Liver (tissue), 9 donors: ENCODE measurements around the gene PKD1L1. TPM values are rescaled to one million over a fixed set of nuclear protein-coding genes. Genes with fewer than 3 reads are reported as not detected.

Source experiments
- DNase-seq: peaks from one replicate; pipeline ENCODE4 v3.0.0-alpha.2; 2017; ENCODE audit warnings: low spot score
- H3K27ac ChIP-seq, 2 donors: one replicate each; pipeline ENCODE4 v1.7.0; 2013; ENCODE audit warnings: inconsistent platforms in 2 of 2, low read length in 2 of 2, control low read depth in 1 of 2, low read depth in 1 of 2, mild to moderate bottlenecking in 1 of 2
- H3K27me3 ChIP-seq, 4 donors: one replicate each; pipeline versions ENCODE4 v1.6.1 to v1.7.0; 2013; ENCODE audit warnings: low read length in 3 of 4, inconsistent platforms in 1 of 4, mild to moderate bottlenecking in 1 of 4, moderate library complexity in 1 of 4; ENCODE audit not compliant: control insufficient read depth in 4 of 4, insufficient read depth in 4 of 4
- H3K36me3 ChIP-seq, 4 donors: one replicate each; pipeline versions ENCODE4 v1.6.1 to v1.7.0; 2013; ENCODE audit warnings: low read length in 3 of 4, mild to moderate bottlenecking in 3 of 4, low read depth in 1 of 4, moderate library complexity in 1 of 4; ENCODE audit not compliant: control insufficient read depth in 4 of 4, insufficient read depth in 3 of 4
- H3K4me1 ChIP-seq, 4 donors: one replicate each; pipeline versions ENCODE4 v1.6.1 to v1.7.0; 2013; ENCODE audit warnings: low read length in 3 of 4, mild to moderate bottlenecking in 3 of 4, moderate library complexity in 1 of 4; ENCODE audit not compliant: control insufficient read depth in 4 of 4, insufficient read depth in 4 of 4
- H3K4me3 ChIP-seq, 3 donors: one replicate each; pipeline versions ENCODE4 v1.6.1 to v1.7.0; 2013; ENCODE audit warnings: low read length in 3 of 3, control low read depth in 1 of 3, low read depth in 1 of 3, mild to moderate bottlenecking in 1 of 3
- H3K9ac ChIP-seq, 2 donors: one replicate each; pipeline ENCODE4 v1.7.0; 2013; ENCODE audit warnings: low read length in 2 of 2, mild to moderate bottlenecking in 2 of 2, moderate library complexity in 2 of 2, control low read depth in 1 of 2, low read depth in 1 of 2
- H3K9me3 ChIP-seq, 4 donors: one replicate each; pipeline versions ENCODE4 v1.6.1 to v1.7.0; 2013; ENCODE audit warnings: low read length in 3 of 4; ENCODE audit not compliant: control insufficient read depth in 4 of 4
- EGR1 ChIP-seq, 2 donors: IDR thresholded peaks; 2 replicates each; pipeline ENCODE4 v1.6.1; 2016 to 2018; ENCODE audit warnings: antibody characterized with exemption in 2 of 2, low read depth in 2 of 2
- FOXA1 ChIP-seq: IDR thresholded peaks from 2 replicates; pipeline ENCODE4 v1.6.1; 2016; ENCODE audit warnings: antibody characterized with exemption
- GABPA ChIP-seq, 2 donors: IDR thresholded peaks in 1 of 2; conservative IDR thresholded peaks in 1 of 2; 2 replicates each; pipeline ENCODE4 v1.6.1; 2016; ENCODE audit warnings: antibody characterized with exemption in 2 of 2, mild to moderate bottlenecking in 1 of 2, moderate library complexity in 1 of 2
- HNF4A ChIP-seq, 2 donors: conservative IDR thresholded peaks; 2 replicates each; pipeline ENCODE4 v1.6.1; 2016; ENCODE audit warnings: antibody characterized with exemption in 2 of 2, mild to moderate bottlenecking in 2 of 2
- HNF4G ChIP-seq: IDR thresholded peaks from 2 replicates; pipeline ENCODE4 v1.6.1; 2016; ENCODE audit warnings: antibody characterized with exemption
- JUND ChIP-seq, 2 donors: IDR thresholded peaks; 2 replicates each; pipeline ENCODE4 v1.6.1; 2016; ENCODE audit warnings: antibody characterized with exemption in 2 of 2
- NR2F2 ChIP-seq: IDR thresholded peaks from 2 replicates; pipeline ENCODE4 v1.6.1; 2016; ENCODE audit warnings: antibody characterized with exemption
- RAD21 ChIP-seq, 2 donors: IDR thresholded peaks; 2 replicates each; pipeline ENCODE4 v1.6.1; 2016; ENCODE audit warnings: antibody characterized with exemption in 2 of 2, mild to moderate bottlenecking in 2 of 2
- RXRA ChIP-seq, 2 donors: IDR thresholded peaks; 2 replicates each; pipeline ENCODE4 v1.6.1; 2017 to 2018; ENCODE audit warnings: antibody characterized with exemption in 2 of 2, mild to moderate bottlenecking in 1 of 2
- SP1 ChIP-seq: IDR thresholded peaks from 2 replicates; pipeline ENCODE4 v1.6.1; 2018; ENCODE audit warnings: antibody characterized with exemption, mild to moderate bottlenecking
- TAF1 ChIP-seq: conservative IDR thresholded peaks from 2 replicates; pipeline ENCODE4 v1.6.1; 2016; ENCODE audit warnings: antibody characterized with exemption, mild to moderate bottlenecking
- YY1 ChIP-seq: IDR thresholded peaks from 2 replicates; pipeline ENCODE4 v1.6.1; 2016; ENCODE audit warnings: antibody characterized with exemption, mild to moderate bottlenecking
- WGBS: extraction: QIAGEN DNeasy Blood & Tissue Kit; methylation state at CpG from one replicate; pipeline ENCODE4 v1.1.7; 2013; 5-methylcytosine and 5-hydroxymethylcytosine counted together
- polyA plus RNA-seq, 2 donors: library from polyadenylated mRNA; stranded (reverse) in 1 of 2; unstranded in 1 of 2; fragments of 200-250 nt in 1 of 2; fragments of >200 nt in 1 of 2; fragmentation: Nextera tagmentation in 1 of 2; extraction: Ambion mirVana in 1 of 2; gene quantifications; one replicate each; pipeline versions ENCODE4 v1.2.1 to v1.2.3, GENCODE V29; 2013 to 2015
- total RNA-seq, 2 donors: library from RNA; depleted of rRNA; stranded (reverse); fragments of >200 nt; gene quantifications; one replicate each; pipeline ENCODE4 v1.2.3, GENCODE V29; 2014
- TF ChIP-seq, protein P1 (sequence below): IDR thresholded peaks from 2 replicates; pipeline ENCODE4 v1.6.1; 2016; ENCODE audit warnings: antibody characterized with exemption
- TF ChIP-seq, protein P2 (sequence below): IDR thresholded peaks from 2 replicates; pipeline ENCODE4 v1.6.1; 2016; ENCODE audit warnings: antibody characterized with exemption, mild to moderate bottlenecking
- TF ChIP-seq, protein P3 (sequence below): fragments of 150-350 bp; IDR thresholded peaks from 2 replicates; pipeline ENCODE4 v1.5.1; 2017; ENCODE audit warnings: improper control_type of control experiment, low read depth, low read length; ENCODE audit not compliant: missing input control
- TF ChIP-seq, protein P4 (sequence below): IDR thresholded peaks from 2 replicates; pipeline ENCODE4 v1.6.1; 2016; ENCODE audit warnings: antibody characterized with exemption
- donor health status: healthy.
- donor health status: healthy.
- donor health status: healthy.
- donor health status: healthy.
- donor health status: healthy.

The PKD1L1 gene
- total and polyA plus RNA-seq, 4 donors, result 0.08 to 0.25 (median 0.11) TPM

DNA sequence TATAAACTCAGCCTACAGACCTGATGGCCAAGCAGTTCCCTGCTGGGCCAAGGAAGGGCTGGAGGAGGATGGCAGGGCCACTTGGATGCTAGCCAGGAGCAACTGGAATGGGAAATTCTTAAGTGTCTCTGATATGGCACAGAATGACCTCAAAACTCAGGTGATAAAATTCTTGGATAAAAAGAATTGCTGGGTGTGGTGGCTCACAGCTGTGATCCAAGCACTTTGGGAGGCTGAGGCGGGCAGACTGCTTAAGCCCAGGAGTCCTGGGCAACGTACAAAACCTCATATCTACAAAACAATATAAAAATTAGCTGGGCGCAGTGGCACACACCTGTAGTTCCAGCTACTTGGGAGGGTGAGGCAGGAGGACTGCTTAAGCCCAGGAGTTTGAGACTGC lies 14.0 kb upstream of the PKD1L1 start:
- WGBS, result 94% methylated on average over 3 of the region's 3 CpGs
- no peak overlapping the region for H3K27ac ChIP-seq
- H3K4me1 ChIP-seq, result no peaks in the 10 kb centered on the region
- no peaks in the 10 kb centered on the region for H3K27me3 ChIP-seq
- H3K9me3 ChIP-seq, result no peaks in the 10 kb centered on the region
- DNase-seq, result no peak
- H3K36me3 ChIP-seq, result peaks cover 13 to 56% (median 51%) of the 10 kb centered on the region in 4 donors
- no peak overlapping the region for H3K4me3 ChIP-seq
- TF ChIP-seq, protein P1, sequence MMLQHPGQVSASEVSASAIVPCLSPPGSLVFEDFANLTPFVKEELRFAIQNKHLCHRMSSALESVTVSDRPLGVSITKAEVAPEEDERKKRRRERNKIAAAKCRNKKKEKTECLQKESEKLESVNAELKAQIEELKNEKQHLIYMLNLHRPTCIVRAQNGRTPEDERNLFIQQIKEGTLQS, result no peak
- TF ChIP-seq TAF1, result no peak
- TF ChIP-seq EGR1 (IDR thresholded peaks at IDR 0.05; ENCODE audit: low read depth in 2 of 2), result no peak
- no peak for TF ChIP-seq HNF4A (conservative IDR thresholded peaks at IDR 0.05)
- TF ChIP-seq, protein P2, sequence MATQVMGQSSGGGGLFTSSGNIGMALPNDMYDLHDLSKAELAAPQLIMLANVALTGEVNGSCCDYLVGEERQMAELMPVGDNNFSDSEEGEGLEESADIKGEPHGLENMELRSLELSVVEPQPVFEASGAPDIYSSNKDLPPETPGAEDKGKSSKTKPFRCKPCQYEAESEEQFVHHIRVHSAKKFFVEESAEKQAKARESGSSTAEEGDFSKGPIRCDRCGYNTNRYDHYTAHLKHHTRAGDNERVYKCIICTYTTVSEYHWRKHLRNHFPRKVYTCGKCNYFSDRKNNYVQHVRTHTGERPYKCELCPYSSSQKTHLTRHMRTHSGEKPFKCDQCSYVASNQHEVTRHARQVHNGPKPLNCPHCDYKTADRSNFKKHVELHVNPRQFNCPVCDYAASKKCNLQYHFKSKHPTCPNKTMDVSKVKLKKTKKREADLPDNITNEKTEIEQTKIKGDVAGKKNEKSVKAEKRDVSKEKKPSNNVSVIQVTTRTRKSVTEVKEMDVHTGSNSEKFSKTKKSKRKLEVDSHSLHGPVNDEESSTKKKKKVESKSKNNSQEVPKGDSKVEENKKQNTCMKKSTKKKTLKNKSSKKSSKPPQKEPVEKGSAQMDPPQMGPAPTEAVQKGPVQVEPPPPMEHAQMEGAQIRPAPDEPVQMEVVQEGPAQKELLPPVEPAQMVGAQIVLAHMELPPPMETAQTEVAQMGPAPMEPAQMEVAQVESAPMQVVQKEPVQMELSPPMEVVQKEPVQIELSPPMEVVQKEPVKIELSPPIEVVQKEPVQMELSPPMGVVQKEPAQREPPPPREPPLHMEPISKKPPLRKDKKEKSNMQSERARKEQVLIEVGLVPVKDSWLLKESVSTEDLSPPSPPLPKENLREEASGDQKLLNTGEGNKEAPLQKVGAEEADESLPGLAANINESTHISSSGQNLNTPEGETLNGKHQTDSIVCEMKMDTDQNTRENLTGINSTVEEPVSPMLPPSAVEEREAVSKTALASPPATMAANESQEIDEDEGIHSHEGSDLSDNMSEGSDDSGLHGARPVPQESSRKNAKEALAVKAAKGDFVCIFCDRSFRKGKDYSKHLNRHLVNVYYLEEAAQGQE, result no peak
- TF ChIP-seq HNF4G, result no peak
- TF ChIP-seq, protein P3, sequence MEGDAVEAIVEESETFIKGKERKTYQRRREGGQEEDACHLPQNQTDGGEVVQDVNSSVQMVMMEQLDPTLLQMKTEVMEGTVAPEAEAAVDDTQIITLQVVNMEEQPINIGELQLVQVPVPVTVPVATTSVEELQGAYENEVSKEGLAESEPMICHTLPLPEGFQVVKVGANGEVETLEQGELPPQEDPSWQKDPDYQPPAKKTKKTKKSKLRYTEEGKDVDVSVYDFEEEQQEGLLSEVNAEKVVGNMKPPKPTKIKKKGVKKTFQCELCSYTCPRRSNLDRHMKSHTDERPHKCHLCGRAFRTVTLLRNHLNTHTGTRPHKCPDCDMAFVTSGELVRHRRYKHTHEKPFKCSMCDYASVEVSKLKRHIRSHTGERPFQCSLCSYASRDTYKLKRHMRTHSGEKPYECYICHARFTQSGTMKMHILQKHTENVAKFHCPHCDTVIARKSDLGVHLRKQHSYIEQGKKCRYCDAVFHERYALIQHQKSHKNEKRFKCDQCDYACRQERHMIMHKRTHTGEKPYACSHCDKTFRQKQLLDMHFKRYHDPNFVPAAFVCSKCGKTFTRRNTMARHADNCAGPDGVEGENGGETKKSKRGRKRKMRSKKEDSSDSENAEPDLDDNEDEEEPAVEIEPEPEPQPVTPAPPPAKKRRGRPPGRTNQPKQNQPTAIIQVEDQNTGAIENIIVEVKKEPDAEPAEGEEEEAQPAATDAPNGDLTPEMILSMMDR, result no peak
- no peak for TF ChIP-seq FOXA1
- no peak for TF ChIP-seq GABPA (IDR thresholded peaks at IDR 0.05 in 1 of 2, conservative IDR thresholded peaks at IDR 0.05 in 1 of 2)
- TF ChIP-seq SP1, result no peak
- TF ChIP-seq, protein P4, sequence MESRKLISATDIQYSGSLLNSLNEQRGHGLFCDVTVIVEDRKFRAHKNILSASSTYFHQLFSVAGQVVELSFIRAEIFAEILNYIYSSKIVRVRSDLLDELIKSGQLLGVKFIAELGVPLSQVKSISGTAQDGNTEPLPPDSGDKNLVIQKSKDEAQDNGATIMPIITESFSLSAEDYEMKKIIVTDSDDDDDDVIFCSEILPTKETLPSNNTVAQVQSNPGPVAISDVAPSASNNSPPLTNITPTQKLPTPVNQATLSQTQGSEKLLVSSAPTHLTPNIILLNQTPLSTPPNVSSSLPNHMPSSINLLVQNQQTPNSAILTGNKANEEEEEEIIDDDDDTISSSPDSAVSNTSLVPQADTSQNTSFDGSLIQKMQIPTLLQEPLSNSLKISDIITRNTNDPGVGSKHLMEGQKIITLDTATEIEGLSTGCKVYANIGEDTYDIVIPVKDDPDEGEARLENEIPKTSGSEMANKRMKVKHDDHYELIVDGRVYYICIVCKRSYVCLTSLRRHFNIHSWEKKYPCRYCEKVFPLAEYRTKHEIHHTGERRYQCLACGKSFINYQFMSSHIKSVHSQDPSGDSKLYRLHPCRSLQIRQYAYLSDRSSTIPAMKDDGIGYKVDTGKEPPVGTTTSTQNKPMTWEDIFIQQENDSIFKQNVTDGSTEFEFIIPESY, result no peak
- TF ChIP-seq RXRA (IDR thresholded peaks at IDR 0.05), result no peak
- no peak for TF ChIP-seq RAD21 (IDR thresholded peaks at IDR 0.05)
- no peak overlapping the region for H3K9ac ChIP-seq

DNA sequence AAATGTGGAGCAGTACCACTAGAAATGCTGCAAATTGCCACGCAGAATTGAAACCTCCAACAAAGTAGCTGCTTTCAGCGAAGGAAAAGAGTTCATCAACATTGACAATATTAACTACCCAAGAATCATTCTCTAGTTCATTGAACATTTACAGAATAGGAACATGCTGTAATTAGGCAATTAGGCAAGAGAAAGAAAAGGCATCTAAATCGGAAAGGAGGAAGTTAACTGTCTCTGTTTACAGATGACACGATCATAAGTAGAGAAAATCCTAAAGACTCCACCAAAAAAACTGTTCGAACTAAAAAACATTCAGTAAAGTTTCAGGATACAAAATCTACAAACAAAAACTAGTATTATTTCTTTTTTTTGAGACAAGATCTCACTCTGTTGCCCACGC lies 8.9 kb upstream of the PKD1L1 start:
- Histone ChIP-seq H3K9ac (no peak overlapping the region), H3K27ac (no peak overlapping the region), H3K36me3 (peaks cover 1 to 24% (median 19%) of the 10 kb centered on the region in 4 donors), H3K4me3 (no peak overlapping the region), H3K4me1 (no peaks in the 10 kb centered on the region), H3K27me3 (no peaks in the 10 kb centered on the region), H3K9me3 (no peaks in the 10 kb centered on the region)
- TF ChIP-seq NR2F2, result no peak
- TF ChIP-seq HNF4A (conservative IDR thresholded peaks at IDR 0.05), result no peak
- TF ChIP-seq JUND (IDR thresholded peaks at IDR 0.05), result no peak
- no peak for TF ChIP-seq EGR1 (IDR thresholded peaks at IDR 0.05; ENCODE audit: low read depth in 2 of 2)
- no peak for TF ChIP-seq SP1
- TF ChIP-seq RXRA (IDR thresholded peaks at IDR 0.05), result no peak
- TF ChIP-seq RAD21 (IDR thresholded peaks at IDR 0.05), result no peak
- no peak for TF ChIP-seq YY1
- WGBS, result 76% methylated on average over 6 of the region's 6 CpGs
- DNase-seq, result no peak
